ENCODE results near the gene CLEC4M. TPM values are rescaled to one million over a fixed set of nuclear protein-coding genes. Genes with fewer than 3 reads are reported as not detected.

The CLEC4M gene
- total RNA-seq, 4 donors from 2014 or later: 2.4 TPM; not detected in 3

DNA sequence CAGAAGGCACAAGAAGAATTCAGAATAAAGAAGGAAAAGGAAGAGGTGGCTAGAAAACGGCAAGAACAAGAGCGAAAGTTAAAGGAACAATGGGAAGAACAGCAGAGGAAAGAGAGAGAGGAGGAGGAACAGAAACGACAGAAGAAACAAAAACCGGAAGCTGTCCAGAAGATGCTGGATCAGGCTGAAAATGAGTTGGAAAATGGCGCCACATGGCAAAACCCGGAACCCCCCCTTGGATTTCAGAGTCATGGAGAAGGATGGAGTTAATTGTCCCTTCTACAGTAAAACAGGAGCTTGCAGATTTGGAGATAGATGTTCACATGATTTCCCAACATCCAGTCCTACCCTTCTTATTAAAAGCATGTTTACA lies 22.4 kb upstream of the CLEC4M start:
- TF ChIP-seq, protein P1, sequence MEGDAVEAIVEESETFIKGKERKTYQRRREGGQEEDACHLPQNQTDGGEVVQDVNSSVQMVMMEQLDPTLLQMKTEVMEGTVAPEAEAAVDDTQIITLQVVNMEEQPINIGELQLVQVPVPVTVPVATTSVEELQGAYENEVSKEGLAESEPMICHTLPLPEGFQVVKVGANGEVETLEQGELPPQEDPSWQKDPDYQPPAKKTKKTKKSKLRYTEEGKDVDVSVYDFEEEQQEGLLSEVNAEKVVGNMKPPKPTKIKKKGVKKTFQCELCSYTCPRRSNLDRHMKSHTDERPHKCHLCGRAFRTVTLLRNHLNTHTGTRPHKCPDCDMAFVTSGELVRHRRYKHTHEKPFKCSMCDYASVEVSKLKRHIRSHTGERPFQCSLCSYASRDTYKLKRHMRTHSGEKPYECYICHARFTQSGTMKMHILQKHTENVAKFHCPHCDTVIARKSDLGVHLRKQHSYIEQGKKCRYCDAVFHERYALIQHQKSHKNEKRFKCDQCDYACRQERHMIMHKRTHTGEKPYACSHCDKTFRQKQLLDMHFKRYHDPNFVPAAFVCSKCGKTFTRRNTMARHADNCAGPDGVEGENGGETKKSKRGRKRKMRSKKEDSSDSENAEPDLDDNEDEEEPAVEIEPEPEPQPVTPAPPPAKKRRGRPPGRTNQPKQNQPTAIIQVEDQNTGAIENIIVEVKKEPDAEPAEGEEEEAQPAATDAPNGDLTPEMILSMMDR (IDR thresholded peaks at IDR 0.05): no peak
- TF ChIP-seq EP300 (IDR thresholded peaks at IDR 0.05) (no peak), POLR2A (IDR thresholded peaks at IDR 0.05) (no peak)
- 76 to 80% methylated on average over 6 of the region's 6 CpGs for WGBS, 2 donors
- H3K4me3 ChIP-seq: no peak overlapping the region
- H3K9me3 ChIP-seq: no peaks in the 10 kb centered on the region
- H3K27me3 ChIP-seq: no peaks in the 10 kb centered on the region
- DNase-seq (ENCODE audit: low spot score in 2 of 2): no peak
- H3K27ac ChIP-seq: no peak overlapping the region
- H3K36me3 ChIP-seq: no peaks in the 10 kb centered on the region
- H3K4me1 ChIP-seq: no peaks in the 10 kb centered on the region

DNA sequence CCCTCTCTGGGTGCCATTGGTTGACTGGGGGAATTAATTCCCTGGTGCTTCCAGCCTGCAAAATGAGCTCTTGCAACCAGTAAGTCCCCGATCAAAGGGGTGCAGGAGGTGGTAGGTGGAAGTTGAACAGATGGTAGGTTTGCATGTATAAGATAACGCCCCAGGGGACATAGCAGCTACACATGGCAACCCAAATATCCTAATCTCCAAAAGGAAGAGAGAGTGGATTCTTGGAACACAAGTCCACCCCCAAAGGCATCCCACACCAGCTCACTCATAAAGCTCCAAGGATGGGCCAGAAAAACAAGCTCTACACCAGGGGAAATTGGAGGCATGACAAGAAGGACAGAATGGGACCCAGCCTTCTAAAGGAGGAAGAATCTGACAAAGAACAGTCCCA lies 20.5 kb upstream of the CLEC4M start:
- no peaks in the 10 kb centered on the region for H3K27me3 ChIP-seq
- no peaks in the 10 kb centered on the region for H3K36me3 ChIP-seq
- no peaks in the 10 kb centered on the region for H3K4me1 ChIP-seq
- WGBS, 2 donors: 69 to 75% methylated on average over 2 of the region's 2 CpGs
- no peak for TF ChIP-seq EP300 (IDR thresholded peaks at IDR 0.05)
- TF ChIP-seq POLR2A (IDR thresholded peaks at IDR 0.05): no peak
- TF ChIP-seq, protein P1 (IDR thresholded peaks at IDR 0.05): no peak
- H3K27ac ChIP-seq: no peak overlapping the region
- H3K4me3 ChIP-seq: no peak overlapping the region
- H3K9me3 ChIP-seq: no peaks in the 10 kb centered on the region
- DNase-seq (ENCODE audit: low spot score in 2 of 2): no peak

DNA sequence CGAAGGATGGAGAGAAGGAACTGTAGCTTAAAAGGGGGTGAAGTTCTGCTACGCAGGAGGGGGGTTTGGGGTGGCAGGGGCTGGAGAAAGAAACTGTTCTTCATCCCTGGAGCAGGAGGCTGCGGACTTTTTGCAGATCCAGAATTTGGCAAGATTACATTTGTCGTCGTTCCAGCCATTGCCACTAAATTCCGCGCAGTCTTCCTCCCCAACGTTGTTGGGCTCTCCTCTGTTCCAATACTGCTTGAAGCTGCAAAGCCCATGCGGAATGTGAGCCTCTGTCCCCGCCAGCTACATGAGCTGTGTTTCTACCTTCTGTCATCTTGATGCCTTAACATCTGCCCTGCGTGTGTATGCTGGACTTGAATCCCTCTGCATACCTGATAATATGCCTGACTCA lies 20.1 kb upstream of the CLEC4M start:
- TF ChIP-seq POLR2A (IDR thresholded peaks at IDR 0.05) (no peak), EP300 (IDR thresholded peaks at IDR 0.05) (no peak)
- TF ChIP-seq, protein P1 (IDR thresholded peaks at IDR 0.05): no peak
- Histone ChIP-seq H3K27me3 (no peaks in the 10 kb centered on the region), H3K4me3 (no peak overlapping the region), H3K36me3 (no peaks in the 10 kb centered on the region), H3K9me3 (no peaks in the 10 kb centered on the region), H3K4me1 (no peaks in the 10 kb centered on the region), H3K27ac (no peak overlapping the region)
- DNase-seq (ENCODE audit: low spot score in 2 of 2): no peak
- WGBS, 2 donors: 71 to 77% methylated on average over 11 of the region's 11 CpGs

DNA sequence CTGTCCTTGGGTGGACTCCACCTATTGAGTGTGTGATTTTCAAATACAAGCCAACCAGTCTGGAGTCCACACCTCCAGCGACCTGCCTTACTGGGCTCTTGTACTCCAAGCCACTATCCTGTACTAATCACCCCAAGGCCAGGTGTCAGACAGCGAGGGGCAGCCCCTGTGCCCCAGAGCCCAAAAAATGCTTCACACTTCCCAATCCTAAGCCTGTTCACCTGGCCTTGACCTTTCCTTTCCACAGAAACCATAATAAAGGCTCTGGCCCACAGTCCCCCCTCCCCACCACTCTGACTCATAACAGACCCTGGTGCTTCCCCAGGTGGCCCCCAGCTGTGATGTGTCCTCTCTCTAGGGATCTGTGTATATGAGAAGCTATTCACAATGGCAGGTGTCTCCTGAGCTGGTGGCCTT lies 19.6 kb upstream of the CLEC4M start:
- WGBS, 2 donors: 76 to 82% methylated on average over 2 of the region's 2 CpGs
- TF ChIP-seq, protein P1 (IDR thresholded peaks at IDR 0.05): no peak
- TF ChIP-seq EP300 (IDR thresholded peaks at IDR 0.05): no peak
- no peak for TF ChIP-seq POLR2A (IDR thresholded peaks at IDR 0.05)
- Histone ChIP-seq H3K36me3 (no peaks in the 10 kb centered on the region), H3K27ac (no peak overlapping the region), H3K9me3 (no peaks in the 10 kb centered on the region), H3K4me1 (no peaks in the 10 kb centered on the region), H3K4me3 (no peak overlapping the region), H3K27me3 (no peaks in the 10 kb centered on the region)
- no peak for DNase-seq (ENCODE audit: low spot score in 2 of 2)

DNA sequence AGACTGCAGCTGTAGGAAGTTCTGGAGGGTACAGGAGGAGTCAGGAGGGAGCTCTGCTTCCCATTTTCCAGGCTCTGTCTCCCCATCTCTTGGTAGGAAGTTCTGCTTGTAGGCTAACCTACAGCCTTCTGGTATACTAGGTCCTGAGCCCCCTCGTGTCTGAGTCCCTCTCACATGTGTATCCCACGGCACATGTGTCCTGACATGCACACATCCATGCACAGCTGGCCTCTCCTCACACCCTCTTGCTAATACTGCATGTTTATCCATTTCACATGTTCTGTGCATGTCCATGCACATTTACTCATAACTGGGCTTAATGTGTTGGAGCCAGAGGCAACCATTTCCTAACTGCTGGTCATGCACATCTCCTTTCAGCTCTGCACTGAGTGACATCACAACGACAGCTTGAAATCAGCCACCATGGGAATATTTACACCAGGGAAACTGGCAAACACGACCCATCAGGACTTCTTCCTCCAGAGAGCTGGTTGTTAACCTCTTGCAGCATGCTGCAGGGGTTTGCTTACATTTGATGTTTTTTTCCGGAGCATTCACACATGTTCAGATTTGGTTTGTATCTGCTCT lies 18.8 kb upstream of the CLEC4M start:
- Histone ChIP-seq H3K27me3 (no peaks in the 10 kb centered on the region), H3K9me3 (no peaks in the 10 kb centered on the region)
- DNase-seq (ENCODE audit: low spot score in 2 of 2): no peak

More for the DNA sequence above, 18.8 kb upstream of the CLEC4M start:
- Histone ChIP-seq H3K4me3 (no peak overlapping the region), H3K27ac (no peak overlapping the region), H3K36me3 (no peaks in the 10 kb centered on the region), H3K4me1 (no peaks in the 10 kb centered on the region)
- no peak for TF ChIP-seq EP300 (IDR thresholded peaks at IDR 0.05)
- TF ChIP-seq POLR2A (IDR thresholded peaks at IDR 0.05): no peak
- TF ChIP-seq, protein P1 (IDR thresholded peaks at IDR 0.05): no peak
- 68 to 71% methylated on average over 5 of the region's 5 CpGs for WGBS, 2 donors
